HepG2 (cell line): ENCODE results near the gene NAGS. TPM values are rescaled to one million over a fixed set of nuclear protein-coding genes. Genes with fewer than 3 reads are reported as not detected.

Source experiments
- CHCHD3 ChIP-seq: sonication (generic); formaldehyde crosslinking; IDR thresholded peaks from 2 replicates; pipeline ENCODE4 v1.8.0; 2022; ENCODE audit warnings: mild to moderate bottlenecking, missing genetic modification reagents, moderate library complexity
- CHD2 ChIP-seq: IDR thresholded peaks from 2 replicates; pipeline ENCODE4 v1.6.1; 2011; ENCODE audit warnings: low read depth, low read length, improper control_type of control experiment
- CREB1 ChIP-seq, 2 experiments: fragments of 450-650 bp in 1 of 2; IDR thresholded peaks; 2 replicates each; pipeline ENCODE4 v1.6.1; 2016 to 2017; ENCODE audit warnings: control low read depth in 1 of 2, mild to moderate bottlenecking in 1 of 2, missing compliant biosample characterization in 1 of 2, missing genetic modification characterization in 1 of 2
- DMTF1 ChIP-seq: sonication (generic); formaldehyde crosslinking; IDR thresholded peaks from 2 replicates; pipeline ENCODE4 v1.4.0; 2020; ENCODE audit warnings: mild to moderate bottlenecking, missing genetic modification reagents
- EP300 ChIP-seq, 3 experiments: sonication (generic) in 1 of 3; formaldehyde crosslinking in 1 of 3; IDR thresholded peaks; 2 replicates each; pipeline versions ENCODE4 v1.5.1 to v1.6.1; 2011 to 2020; ENCODE audit warnings: low read depth in 2 of 3, low read length in 2 of 3, borderline replicate concordance in 1 of 3, improper control_type of control experiment in 1 of 3, mild to moderate bottlenecking in 1 of 3, missing genetic modification reagents in 1 of 3, moderate library complexity in 1 of 3
- FOXP1 ChIP-seq, 2 experiments: fragments of 450-650 bp in 1 of 2; IDR thresholded peaks; 2 replicates each; pipeline ENCODE4 v1.6.1; 2017 to 2018; ENCODE audit warnings: antibody characterized with exemption in 1 of 2
- GMEB2 ChIP-seq: IDR thresholded peaks from 2 replicates; pipeline ENCODE4 v1.6.1; 2016; ENCODE audit warnings: missing biosample characterization, missing genetic modification reagents, low read depth
- HIVEP1 ChIP-seq: sonication (generic); formaldehyde crosslinking; IDR thresholded peaks from 2 replicates; pipeline ENCODE4 v1.4.0; 2020; ENCODE audit warnings: mild to moderate bottlenecking, missing genetic modification reagents
- KAT2B ChIP-seq: fragments of 150-350 bp; IDR thresholded peaks from 2 replicates; pipeline ENCODE4 v1.6.1; 2014; ENCODE audit warnings: low read depth, low read length, borderline replicate concordance
- KDM3A ChIP-seq: IDR thresholded peaks from 2 replicates; pipeline ENCODE4 v1.6.1; 2018; ENCODE audit warnings: low read depth, missing compliant biosample characterization
- KDM5A ChIP-seq: fragments of 200-600 bp; sonication (generic); IDR thresholded peaks from 2 replicates; pipeline ENCODE4 v1.7.0; 2018; ENCODE audit warnings: antibody characterized with exemption, mild to moderate bottlenecking, low read length, borderline replicate concordance
- NBN ChIP-seq: fragments of 450-650 bp; conservative IDR thresholded peaks from 2 replicates; pipeline ENCODE4 v1.6.1; 2017
- SOX5 ChIP-seq: IDR thresholded peaks from 2 replicates; pipeline ENCODE4 v1.6.1; 2016; ENCODE audit warnings: borderline replicate concordance
- TBP ChIP-seq: sonication (generic); formaldehyde crosslinking; IDR thresholded peaks from 2 replicates; pipeline ENCODE4 v1.5.0; 2020; ENCODE audit warnings: missing genetic modification reagents
- TBX3 ChIP-seq: fragments of 450-650 bp; IDR thresholded peaks from 2 replicates; pipeline ENCODE4 v1.6.1; 2017; ENCODE audit warnings: antibody characterized with exemption, mild to moderate bottlenecking, inconsistent platforms, borderline replicate concordance
- TCF7 ChIP-seq: sonication (generic); IDR thresholded peaks from 2 replicates; pipeline ENCODE4 v1.6.1; 2016; ENCODE audit warnings: antibody characterized with exemption, low read depth
- ZMYM4 ChIP-seq: sonication (generic); formaldehyde crosslinking; IDR thresholded peaks from 2 replicates; pipeline ENCODE4 v1.8.1; 2023; ENCODE audit warnings: mild to moderate bottlenecking, missing genetic modification reagents
- ZNF232 ChIP-seq: sonication (generic); formaldehyde crosslinking; IDR thresholded peaks from 2 replicates; pipeline ENCODE4 v1.4.0; 2020; ENCODE audit warnings: missing genetic modification reagents, borderline replicate concordance
- ZNF432 ChIP-seq: sonication (generic); formaldehyde crosslinking; IDR thresholded peaks from 2 replicates; pipeline ENCODE4 v1.5.0; 2020; ENCODE audit warnings: missing genetic modification reagents, mild to moderate bottlenecking, borderline replicate concordance
- ZNF446 ChIP-seq: sonication (generic); formaldehyde crosslinking; IDR thresholded peaks from 2 replicates; pipeline ENCODE4 v1.5.0; 2020; ENCODE audit warnings: mild to moderate bottlenecking, missing genetic modification reagents
- ZNF747 ChIP-seq: sonication (generic); formaldehyde crosslinking; IDR thresholded peaks from 2 replicates; pipeline ENCODE4 v1.8.1; 2023; ENCODE audit warnings: missing genetic modification reagents, mild to moderate bottlenecking, borderline replicate concordance
- ZSCAN20 ChIP-seq: sonication (generic); formaldehyde crosslinking; IDR thresholded peaks from 2 replicates; pipeline ENCODE4 v1.4.0; 2020; ENCODE audit warnings: missing genetic modification reagents, mild to moderate bottlenecking, borderline replicate concordance
- ZZZ3 ChIP-seq: sonication (generic); formaldehyde crosslinking; IDR thresholded peaks from 2 replicates; pipeline ENCODE4 v1.4.0; 2020; ENCODE audit warnings: missing genetic modification reagents, mild to moderate bottlenecking, borderline replicate concordance
- polyA plus RNA-seq, 8 experiments: library from polyadenylated mRNA; depleted of rRNA in 3 of 8; stranded (reverse) in 7 of 8; unstranded in 1 of 8; fragments of >200 nt; fragmentation: Illumina TruSeq in 4 of 8; extraction: Trizol in 4 of 8; gene quantifications; 2 replicates each; pipeline versions ENCODE4 v1.2.1 to v1.2.3, GENCODE V29; 2011 to 2016; ENCODE audit warnings: low read depth in 4 of 8, missing spikeins in 1 of 8, mixed read lengths in 1 of 8; ENCODE audit not compliant: insufficient read depth in 1 of 8
- total RNA-seq, 5 experiments: library from RNA; depleted of rRNA; stranded (reverse); fragments of >200 nt; fragmentation: Illumina TruSeq; extraction: Trizol; gene quantifications; 2 replicates each; pipeline ENCODE4 v1.2.3, GENCODE V29; 2016; ENCODE audit warnings: low read depth in 1 of 5
- TF ChIP-seq, protein P1 (sequence below): sonication (generic); formaldehyde crosslinking; IDR thresholded peaks from 2 replicates; pipeline ENCODE4 v1.4.0; 2020; ENCODE audit warnings: missing genetic modification reagents

NAGS gene
- total and polyA plus RNA-seq, 2 of the 13 experiments (the other 11 are each of a cell fraction or from before 2014, with no cell fraction given): 4.3 to 5.1 TPM

DNA sequence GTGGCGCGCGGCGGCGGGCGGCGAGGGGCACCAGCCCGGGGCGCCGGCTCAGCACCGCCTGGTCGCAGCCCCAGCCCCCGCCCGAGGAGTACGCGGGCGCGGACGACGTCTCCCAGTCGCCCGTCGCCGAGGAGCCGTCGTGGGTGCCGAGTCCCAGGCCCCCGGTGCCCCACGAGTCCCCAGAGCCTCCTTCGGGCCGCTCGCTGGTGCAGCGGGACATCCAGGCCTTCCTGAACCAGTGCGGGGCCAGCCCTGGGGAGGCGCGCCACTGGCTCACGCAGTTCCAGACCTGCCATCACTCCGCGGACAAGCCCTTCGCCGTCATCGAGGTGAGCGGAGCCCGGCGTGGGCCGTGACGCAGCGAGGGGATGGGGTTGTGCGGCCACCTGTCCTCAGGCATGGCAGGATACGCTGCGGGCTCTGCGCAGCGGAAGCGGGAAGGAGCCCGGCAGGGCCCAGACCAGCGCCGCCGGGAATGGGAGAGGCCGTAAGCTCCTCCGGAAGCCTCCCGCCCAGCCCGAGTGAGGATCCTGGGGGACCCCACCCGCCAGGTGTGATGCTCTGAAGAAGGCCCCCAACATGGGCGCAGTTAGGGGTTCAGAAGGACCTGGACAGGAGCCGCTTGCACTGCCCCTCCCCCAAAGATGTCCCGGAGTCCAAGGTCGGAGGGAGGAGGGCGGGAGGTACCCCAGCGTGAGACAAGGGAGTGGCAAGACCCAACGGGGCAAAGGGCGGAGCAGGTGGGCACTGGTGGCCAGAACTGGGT, 522 bp downstream of the NAGS start (continued):
- TF ChIP-seq ZSCAN20 (CRISPR knock-in tag) (no peak), FOXP1 (IDR thresholded peaks at IDR 0.05) (no peak), FOXP1 (CRISPR knock-in tag; IDR thresholded peaks at IDR 0.05) (no peak), EP300 (IDR thresholded peaks at IDR 0.05; ENCODE audit: low read depth in 2 of 2, low read length in 2 of 2) (no peak), EP300 (CRISPR knock-in tag; IDR thresholded peaks at IDR 0.05; ENCODE audit: borderline replicate concordance) (peak; percentile 38), TBX3 (no peak), ZZZ3 (CRISPR knock-in tag) (no peak), NBN (no peak), ZNF232 (CRISPR knock-in tag) (no peak; the same call in 1 of the 2 replicates), CHCHD3 (CRISPR knock-in tag) (no peak; the same call in 1 of the 2 replicates), KDM5A (no peak), TBP (CRISPR knock-in tag) (no peak; the same call in 1 of the 2 replicates), CHD2 (no peak), ZNF747 (CRISPR knock-in tag) (no peak), GMEB2 (no peak), ZMYM4 (CRISPR knock-in tag) (no peak), KDM3A (CRISPR knock-in tag) (0 out of 2 replicates have a peak, but pooled peaks have one; percentile 46), KAT2B (no peak), SOX5 (CRISPR knock-in tag) (peak; percentile 14; the same call in 1 of the 2 replicates), ZNF432 (CRISPR knock-in tag) (no peak), CREB1 (IDR thresholded peaks at IDR 0.05) (no peak), CREB1 (CRISPR knock-in tag; IDR thresholded peaks at IDR 0.05) (no peak), HIVEP1 (peak; percentile 76; the same call in 1 of the 2 replicates), TCF7 (no peak), DMTF1 (CRISPR knock-in tag) (no peak), ZNF446 (CRISPR knock-in tag) (peak; percentile 85; the same call in 1 of the 2 replicates)
- TF ChIP-seq, protein P1, sequence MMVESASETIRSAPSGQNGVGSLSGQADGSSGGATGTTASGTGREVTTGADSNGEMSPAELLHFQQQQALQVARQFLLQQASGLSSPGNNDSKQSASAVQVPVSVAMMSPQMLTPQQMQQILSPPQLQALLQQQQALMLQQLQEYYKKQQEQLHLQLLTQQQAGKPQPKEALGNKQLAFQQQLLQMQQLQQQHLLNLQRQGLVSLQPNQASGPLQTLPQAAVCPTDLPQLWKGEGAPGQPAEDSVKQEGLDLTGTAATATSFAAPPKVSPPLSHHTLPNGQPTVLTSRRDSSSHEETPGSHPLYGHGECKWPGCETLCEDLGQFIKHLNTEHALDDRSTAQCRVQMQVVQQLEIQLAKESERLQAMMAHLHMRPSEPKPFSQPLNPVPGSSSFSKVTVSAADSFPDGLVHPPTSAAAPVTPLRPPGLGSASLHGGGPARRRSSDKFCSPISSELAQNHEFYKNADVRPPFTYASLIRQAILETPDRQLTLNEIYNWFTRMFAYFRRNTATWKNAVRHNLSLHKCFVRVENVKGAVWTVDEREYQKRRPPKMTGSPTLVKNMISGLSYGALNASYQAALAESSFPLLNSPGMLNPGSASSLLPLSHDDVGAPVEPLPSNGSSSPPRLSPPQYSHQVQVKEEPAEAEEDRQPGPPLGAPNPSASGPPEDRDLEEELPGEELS (CRISPR knock-in tag): peak; percentile 11; the same call in 1 of the 2 replicates
